A204.1 (cell line): ENCODE measurements around the gene LCLAT1.

Experiments used
- FAIRE-seq: peaks from 2 replicates; lab custom pipeline; 2012; peaks lifted over from hg19 to GRCh38; lab: Jason Lieb, UNC

The LCLAT1 gene

DNA sequence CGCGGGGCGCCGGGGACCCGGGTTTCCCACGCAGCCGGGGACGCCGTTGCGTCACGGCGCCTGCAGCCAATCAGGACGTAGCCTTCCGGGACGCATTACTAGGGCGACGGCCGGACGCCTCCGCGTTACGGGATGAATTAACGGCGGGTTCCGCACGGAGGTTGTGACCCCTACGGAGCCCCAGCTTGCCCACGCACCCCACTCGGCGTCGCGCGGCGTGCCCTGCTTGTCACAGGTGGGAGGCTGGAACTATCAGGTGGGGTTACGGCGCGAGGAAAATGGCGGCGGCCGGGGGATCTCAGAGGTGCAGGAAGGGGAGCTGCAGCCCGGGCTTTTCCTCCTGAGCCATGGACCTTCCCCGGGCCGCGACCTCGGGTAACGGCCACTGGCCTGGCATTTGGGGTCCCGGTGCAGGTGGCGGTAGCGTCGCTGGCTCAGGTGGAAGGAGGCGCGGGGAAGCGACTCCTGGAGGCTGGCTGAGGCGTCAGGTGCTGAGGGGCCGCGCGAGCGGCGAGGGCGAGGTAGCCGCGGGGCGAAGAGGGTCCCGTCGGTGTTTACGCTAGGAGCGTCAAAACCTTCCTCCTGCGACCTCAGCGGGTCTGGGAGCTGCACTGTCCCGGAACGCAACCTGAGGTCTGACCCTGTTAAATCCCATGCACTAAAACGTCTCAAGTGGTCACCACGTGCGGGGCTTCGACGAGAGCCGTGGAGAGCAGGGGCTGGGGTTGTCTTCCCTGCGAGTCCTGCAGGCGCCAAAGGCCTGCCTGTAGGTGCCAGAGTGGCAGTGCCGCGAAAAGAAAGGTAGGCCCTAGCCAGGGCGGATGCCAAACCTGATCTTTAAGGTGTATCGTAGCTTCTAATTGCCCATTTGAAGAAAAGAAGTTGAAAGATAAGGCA is at the start of gene LCLAT1:
TSS of gene LCLAT1 (plus strand) at position 98 of the 897 bp plus-strand sequence. CDS start 78,345 bp downstream, outside the sequence.
- FAIRE-seq, result no peak

DNA sequence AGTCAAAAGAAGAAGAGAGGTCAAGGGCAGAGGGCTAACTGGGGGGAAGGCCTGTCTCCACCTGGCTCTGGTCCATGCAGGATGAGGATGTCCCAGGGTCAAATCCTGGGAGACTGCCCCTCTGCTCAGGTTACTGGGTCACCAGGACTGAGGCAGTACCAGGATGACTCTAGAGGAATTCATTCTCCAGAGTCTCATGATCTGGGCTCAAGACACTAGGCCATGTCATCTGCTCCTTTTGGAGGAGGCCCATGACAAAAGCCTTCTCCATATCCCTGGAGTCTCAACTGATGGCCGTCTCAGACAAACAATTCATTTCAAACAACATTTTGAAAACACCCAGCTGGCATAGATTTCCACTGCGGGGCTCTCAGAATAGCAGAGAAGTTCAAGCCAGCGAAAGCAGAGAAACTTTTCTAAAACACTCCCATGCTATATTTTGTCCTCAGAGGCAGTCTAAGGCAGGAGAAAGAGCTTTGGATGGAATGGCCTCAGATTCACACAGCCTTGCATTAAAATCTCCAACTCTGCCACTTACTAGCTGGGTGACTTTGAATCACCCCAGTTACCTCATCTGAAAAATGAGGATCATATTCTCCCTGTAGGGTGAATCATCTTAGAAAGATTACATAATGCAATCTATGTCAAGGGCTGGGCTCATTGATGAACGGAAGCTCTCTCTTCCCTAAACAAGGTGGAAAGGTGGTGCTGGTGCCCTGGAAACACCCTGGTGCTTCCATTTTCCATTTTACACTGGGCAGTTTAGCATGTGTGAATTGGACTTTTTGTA is 48.8 kb upstream of the LCLAT1 start:
- FAIRE-seq, result no peak

DNA sequence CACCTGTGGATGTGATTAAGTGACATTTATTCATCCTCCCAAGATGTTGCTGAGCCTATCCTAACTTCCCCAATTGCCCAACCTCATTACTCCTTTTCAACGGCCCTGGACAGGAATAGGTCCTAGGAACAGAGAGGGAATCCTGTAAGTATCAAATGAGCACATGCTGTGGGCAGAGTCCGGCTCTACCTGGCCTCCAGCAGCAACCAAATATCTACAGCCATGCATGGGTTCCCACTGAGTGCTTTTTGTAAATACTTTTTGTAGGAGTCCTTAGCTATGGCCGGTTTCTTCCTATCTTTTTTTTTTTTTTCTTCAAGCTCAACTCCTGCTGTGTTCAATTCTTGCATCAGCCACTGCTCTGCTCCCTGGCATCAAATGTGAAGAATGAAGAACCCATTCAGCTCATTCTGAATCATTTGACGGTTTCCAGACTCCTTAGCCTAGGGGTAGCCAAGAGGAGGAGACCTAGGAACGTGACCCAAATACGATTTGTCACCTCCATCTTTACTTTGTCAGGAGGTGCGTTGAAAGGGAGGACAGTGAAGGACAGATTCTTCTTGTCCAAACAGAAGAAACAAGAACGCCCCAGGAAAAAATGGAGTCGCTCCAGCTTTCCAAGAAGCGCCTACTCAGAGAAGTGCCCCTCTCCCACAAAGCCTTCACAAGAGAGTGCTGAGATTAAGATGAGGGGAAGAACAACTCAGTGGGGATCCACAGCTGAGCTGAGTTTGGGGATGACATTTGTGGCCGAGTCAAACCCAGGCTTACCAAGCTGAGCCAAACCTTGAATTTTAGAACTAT is 46.7 kb upstream of the LCLAT1 start:
- no peak for FAIRE-seq

DNA sequence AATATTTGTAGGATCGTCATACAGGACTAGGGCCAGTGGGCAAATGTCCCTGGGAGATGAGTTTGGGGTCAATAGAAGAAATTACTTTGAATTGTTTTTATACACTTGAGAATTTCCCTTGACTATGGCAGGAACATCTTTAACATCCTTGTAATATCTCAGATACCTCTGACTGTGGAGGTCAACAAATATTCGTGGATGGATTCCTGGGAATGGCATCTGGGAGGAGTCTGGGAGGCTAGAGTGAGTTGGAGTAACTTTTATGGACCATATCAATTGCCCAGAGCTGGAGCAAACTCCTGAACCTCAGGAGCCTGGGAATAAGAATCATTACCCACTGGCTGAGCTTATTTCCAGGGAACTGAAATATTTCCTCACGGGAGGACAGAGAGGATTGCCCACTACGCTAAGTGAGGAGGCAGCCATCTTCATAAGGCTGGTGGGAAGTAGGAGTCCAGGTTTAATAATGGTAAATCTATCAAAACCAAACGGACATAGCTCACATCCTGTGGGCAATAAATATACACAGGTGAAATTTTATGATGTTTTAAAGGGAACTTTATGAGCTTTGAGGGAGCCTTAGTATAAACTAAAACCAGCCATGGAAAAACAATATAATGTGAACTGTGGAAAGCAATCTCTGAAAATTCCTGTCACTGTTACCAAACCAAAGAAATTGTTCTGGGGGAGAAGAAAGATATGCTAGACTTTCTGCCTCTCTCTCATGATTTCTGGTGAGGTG is 44.4 kb upstream of the LCLAT1 start:
- no peak for FAIRE-seq

DNA sequence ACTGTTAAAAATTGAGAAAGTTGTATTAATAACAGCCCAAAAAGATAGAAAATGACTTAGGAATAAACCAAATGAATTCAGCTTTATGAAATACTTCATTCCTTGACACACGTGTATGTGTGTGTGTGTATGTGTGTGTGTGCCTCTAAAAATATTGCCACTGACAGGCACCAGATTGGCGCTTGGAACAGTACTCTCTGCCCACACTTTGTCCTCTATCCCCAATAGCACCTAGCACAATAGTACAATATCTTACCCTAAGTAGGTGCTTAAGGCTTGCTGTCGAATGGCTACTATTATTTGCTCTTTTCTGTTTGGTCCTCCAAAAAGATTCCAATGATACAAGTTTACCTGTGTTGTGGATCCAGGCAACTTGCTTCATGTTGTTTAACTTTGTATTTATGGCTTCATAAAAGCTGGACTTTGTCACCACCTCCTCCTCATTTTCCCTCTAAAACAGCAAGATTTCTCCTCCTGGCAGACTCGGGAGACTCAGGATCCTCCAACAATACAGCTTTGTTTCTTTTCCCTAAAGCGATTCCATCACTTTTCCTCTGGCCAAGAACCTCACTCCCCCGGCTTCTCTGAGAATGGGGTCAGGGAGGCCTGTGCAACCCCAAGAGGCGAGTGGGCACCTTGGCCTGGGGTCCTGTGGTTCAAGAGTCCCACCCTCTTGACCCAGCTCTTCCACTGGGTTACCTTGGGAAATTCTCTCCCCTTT is 43.3 kb upstream of the LCLAT1 start:
- no peak for FAIRE-seq

DNA sequence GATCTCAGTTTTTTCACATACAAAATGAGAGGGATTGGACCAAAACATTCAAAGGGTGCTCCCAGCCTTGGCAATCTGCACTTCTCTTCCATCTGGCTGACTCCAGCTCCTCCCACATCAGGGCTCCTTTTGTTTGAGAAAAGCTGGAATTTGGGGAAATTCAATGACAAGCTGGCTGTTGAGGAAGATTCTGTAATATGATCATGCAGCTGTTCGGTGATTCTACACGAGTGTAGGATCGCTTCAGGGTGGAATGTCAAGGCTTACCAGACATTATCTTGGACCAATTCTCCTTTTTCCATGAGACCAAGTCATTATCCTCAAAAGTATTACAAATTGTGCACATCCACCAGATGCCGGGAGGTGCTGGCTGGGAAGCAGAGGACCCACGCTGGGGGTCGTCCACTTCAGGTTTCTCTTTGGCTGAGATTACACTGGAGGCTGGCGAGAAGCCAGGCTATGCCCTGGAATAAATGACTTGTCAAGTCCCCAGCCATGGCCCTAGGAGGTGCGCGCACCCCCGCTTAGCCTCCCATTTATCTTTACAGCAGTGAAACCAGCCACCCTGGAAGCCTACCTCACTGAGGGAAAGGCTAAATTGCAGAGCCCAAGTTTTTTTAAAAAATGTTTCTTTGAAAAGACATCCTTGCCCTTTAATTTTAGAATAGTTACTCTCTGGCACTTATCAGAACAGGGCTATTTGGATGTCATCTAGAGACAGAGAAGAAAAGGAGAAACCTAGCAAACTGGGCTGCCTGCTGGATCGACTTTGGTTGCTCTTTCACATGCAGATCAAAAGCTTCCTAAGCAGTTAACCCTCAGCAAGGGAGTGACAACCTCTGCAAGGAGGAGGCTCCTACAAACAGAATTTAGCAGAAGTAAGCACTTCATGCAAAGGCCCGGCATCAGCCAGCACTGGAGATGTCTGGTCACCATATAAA is 42.5 kb upstream of the LCLAT1 start:
- no peak for FAIRE-seq

DNA sequence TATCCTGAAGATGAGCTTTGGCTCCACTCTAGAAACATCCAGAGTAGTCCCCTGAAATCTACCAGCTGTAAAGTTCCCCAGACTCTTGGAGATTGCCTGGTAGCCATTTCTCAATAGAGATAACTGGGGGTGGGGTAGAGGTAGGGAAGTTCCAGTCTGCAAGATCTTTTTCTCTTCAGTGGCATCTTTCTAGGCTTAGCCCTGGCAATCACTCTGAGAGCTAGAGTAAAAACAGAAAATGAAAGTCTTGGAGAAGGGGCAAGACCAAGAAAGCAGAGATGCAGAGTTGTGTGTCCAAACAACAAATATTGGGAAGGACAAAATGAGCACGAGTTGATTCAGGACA is 41.8 kb upstream of the LCLAT1 start:
- FAIRE-seq, result no peak

DNA sequence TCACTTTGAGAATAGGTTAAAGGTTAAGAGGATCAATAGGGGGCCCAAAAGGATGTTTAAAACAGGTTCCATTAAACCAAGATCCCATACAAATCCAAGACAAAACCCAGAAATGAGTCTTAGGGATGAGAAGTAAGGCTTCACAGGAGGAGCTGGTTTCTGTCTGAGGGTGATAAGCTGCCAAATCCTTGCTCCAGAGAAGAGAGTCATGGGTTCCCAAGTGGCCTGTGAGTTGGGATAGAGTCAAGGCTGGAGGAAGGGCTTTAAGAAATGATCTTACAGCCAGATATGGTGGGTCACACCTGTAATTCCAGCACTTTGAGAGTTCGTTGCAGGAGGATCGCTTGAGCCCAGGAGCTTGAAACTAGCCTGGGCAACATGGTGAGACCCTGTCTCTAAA is 40.2 kb upstream of the LCLAT1 start:
- no peak for FAIRE-seq

DNA sequence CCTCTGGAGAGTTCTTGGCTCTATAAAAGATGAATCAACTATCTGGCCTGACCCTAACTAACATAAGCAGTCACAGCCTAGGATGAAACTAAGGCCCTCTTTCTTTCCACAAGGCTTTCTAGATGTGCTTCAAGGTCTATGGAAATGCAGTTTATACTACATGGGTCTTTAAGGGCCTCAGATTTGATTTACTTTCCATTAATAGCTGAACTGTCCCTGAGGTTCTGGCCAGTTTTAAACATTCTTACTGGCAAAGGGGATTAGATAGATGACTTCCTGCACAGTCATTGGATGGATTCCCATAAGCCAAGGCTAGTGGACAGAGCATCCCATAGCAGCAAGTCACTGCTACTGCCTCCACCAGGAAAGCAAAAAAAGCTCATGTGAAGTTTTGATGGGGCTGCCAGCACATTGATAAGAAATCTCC is 38.1 kb upstream of the LCLAT1 start:
- FAIRE-seq, result no peak

DNA sequence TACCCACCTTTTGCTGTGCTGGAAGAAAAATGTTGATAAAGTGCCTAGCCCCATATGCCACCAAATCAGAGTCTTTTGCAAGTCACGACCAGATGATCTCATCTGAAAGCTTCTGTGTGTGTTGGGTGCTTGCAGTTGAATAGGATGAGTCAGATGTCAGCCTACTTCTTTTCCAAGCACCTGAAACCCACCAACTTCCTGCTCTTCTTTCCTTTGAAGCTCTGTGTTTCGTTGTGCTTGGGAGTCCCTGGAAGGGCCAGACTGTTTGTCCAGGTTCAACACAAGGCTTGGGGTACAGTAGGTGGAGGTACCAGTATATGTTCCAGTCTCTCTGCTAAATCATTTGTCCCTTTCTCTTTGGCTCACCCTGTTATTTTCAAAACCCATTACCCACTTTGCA is 36.8 kb upstream of the LCLAT1 start:
- FAIRE-seq, result no peak

DNA sequence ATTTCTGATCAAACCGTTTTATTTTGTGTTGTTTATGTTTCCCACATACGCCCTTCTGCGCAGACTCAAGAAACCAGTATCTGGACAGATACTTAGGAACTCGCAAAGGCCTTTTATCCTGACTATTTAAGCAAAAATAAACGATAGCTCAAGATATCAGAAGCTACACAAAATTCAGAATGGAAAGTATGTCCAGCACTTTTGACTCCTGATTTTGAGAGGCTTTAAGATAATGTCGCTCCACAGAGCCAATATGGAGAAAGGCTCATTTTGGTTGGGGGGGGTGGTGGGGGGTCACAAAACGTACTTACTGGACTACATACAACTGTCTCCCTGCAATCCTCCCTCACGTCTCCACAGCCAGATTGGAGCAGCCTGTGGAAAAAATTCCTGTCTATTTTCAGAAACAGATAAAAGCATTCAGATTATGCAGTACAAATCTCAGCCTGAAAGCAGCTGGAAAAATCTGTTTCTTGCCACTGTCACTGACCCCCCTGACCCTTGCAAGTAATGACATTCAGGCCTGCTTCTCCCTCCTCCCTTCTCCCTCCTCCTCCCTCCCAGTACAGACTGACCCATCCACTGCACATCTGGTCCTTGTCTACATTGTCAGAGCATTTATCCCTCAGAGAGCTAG is 34.9 kb upstream of the LCLAT1 start:
- FAIRE-seq, result no peak

DNA sequence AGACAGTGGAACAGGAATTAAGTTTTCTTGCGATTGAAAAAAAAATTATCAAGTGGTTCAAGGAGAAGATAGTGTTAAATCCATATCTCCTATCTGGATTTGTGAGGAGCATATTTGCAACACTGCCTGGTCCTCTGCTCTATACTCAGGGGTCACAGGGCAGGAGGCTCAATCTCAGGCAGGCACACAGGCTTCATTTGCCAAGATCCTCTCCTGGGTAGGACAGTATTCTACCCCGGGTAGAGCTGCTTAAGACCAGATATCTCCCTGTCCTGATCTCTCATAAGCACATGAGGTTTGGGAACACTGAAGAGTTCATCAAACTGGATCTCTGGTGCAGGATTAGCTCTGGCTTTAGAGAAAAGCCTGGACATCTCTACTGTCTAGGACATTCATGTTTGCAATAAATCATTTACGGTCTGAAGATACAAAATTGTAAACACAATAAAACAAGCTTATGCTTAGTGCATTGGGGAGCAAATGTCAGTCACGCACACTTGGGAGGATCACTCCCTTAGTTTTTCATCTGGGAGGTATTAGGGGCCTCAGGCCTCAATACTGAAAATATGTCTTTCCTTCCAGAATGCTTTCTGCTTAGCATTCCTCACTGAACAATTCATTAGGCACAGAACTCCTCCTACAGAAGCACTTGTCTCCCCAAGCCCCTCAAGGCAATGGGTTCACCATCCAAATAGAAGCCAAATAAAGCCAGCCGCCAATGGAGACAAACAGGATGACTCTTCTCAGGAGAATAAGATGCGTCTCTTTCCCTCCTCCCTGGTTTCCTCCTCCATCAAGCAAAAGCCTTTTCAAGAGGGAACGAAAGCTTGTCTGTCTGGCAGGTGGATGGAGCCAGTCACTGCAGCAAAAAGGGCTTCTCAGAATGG is 34.1 kb upstream of the LCLAT1 start:
- no peak for FAIRE-seq

DNA sequence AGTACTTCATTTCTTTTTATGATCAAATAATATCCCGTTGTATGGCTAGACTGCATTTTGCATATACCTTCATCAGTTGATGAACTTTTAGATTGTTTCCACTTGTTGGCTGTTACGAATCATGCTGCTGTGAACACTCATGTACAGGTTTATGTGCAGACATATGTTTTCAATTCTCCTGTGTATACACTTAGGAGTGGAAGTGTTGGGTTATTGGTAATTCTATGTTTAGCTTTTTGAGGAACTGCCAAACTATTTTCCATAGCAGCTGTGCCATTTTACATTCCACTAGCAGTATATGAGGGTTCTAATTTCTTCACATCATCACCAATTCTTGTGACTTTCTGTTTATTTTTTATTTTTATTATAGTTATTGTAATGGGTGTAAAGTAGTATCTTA is 32.1 kb upstream of the LCLAT1 start:
- no peak for FAIRE-seq

DNA sequence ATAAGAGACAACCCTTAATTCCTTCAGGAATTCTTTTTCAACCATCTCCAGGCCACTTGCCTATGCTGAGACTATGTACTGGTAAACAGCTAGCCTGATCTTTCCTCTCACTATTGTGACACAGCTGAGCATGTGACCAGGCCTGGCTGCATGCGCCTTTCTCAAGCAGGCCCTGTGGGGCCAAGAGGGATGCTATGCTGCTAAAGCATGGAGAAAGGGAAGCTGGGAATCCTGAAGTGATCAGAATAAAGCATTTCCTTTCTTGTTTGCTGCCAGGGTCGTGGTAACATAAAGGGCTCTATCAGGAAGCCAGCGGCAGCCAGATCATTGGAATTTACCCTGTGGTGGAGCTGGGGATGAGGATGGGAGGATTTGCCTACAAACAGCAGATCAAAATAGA is 29.8 kb upstream of the LCLAT1 start:
- no peak for FAIRE-seq

DNA sequence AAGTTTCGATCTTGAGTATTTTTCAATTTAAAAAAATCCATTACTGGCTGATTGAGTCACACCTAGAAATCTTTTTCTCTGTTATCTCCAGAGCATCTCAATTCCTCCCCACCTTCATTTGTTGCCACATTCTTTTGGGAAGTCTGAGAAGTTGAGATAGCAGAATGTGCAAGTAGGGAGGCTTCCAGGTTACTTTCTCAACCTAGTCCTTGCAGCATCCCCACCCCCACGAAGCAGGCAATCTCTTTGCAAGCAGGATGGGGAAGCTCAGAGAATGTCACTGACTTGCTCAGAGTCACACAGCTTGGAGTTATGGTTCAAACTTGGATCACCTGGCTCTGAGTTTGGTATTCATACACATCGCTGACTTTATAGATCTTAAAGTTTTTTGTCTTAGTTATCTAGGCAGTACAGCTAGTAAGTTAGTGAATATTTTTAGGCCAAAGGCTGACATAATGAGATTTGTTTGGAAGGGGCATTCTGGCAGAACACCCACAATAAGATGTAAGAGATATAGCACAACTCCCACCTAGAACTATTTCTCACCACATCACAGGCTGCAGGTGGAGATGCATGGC is 25.9 kb upstream of the LCLAT1 start:
- FAIRE-seq, result no peak

DNA sequence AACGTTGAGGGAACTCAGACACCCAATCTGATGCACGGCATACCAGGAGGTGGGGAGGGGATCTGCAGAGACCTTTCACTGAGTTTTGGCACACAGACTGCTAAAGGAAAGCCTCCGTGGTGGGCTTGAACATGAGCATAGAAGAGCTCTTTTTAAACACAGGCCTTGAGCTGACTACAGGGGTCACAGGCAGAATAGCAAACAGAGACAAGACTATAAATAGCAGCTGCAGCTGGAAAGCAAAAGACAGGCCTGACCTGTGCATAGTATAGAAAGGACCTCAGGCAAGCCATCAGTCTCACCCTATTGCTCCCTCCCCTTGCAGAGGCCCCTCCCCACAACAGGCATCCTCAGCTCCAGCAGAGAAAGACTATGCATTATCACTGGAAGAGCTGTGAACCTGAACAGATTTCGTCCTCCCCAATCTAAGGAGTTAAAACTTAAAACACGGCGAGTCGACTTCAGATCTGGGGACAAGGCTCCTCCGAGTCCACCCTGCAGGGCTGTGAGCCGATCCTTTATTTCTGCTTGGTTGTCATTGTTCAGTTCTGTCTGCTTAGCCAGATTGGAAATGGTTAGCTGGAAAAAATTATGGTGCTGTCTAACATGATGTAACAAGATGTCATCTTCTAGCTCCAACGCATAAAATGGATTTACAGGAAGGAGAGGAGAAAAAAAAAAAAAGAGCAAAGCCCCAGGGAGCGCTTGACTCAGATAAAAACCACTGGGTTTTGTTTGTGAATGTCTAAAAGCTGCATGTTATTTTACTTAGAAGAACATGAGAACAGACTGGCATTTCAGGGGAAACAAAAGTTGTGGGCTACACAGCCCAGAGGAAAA is 25.2 kb upstream of the LCLAT1 start:
- FAIRE-seq, result no peak

DNA sequence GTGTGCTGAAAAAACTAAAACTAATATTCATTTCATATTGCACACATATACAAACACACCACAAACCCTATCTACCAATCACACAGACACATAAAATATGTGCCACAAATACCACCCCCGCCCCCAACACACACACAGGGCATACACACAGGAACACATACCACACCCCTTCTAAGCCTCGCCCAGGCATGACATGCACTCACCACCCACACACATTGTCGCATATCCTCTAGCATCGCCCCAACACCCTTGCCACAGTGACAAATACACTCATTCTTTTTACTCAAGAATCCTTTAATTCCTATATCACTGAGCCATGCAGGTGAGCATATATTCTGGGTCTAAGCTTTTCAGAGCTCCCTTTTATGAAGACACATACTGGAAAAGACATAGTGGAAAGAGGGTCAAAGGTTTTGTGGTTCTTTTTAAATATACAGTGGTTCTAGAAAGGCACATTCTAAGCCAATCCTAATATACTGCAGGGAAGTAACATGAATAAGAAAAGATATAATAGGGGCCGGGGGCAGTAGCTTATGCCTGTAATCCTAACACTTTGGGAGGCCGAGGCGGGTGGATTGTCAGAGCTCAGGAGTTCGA is 24.5 kb upstream of the LCLAT1 start:
- no peak for FAIRE-seq
